Esophagus muscularis mucosa (tissue), 4 donors: ENCODE results near the gene GYPC. TPM values are rescaled to one million over a fixed set of nuclear protein-coding genes. Genes with fewer than 3 reads are reported as not detected.
A peak's percentile ranks its signal among the peaks of the same experiment; 100 is the strongest.

Source experiments
- DNase-seq: peaks from one replicate; pipeline ENCODE4 v3.0.0-alpha.2; 2017; ENCODE audit errors: extremely low spot score
- H3K27ac ChIP-seq, 4 donors: fragments of 200-600 bp; sonication (generic); replicated peaks in 1 of 4; 1 replicate in 3 of 4; 2 replicates in 1 of 4; pipeline ENCODE4 v1.5.1; 2016 to 2019; ENCODE audit warnings: mild to moderate bottlenecking in 1 of 4
- H3K27me3 ChIP-seq, 4 donors: fragments of 200-600 bp; sonication (generic); one replicate each; pipeline versions ENCODE4 v1.5.1 to v1.6.0; 2016 to 2019
- H3K36me3 ChIP-seq, 4 donors: fragments of 200-600 bp; sonication (generic); one replicate each; pipeline ENCODE4 v1.5.1; 2016 to 2019
- H3K4me1 ChIP-seq, 4 donors: fragments of 200-600 bp; sonication (generic); one replicate each; pipeline ENCODE4 v1.5.1; 2016 to 2019
- H3K4me3 ChIP-seq, 4 donors: fragments of 200-600 bp; sonication (generic); 1 replicate in 2 of 4; 2 replicates in 2 of 4; pipeline ENCODE4 v1.5.1; 2016 to 2019; ENCODE audit warnings: mild to moderate bottlenecking in 4 of 4, moderate library complexity in 1 of 4
- H3K9me3 ChIP-seq, 4 donors: fragments of 200-600 bp; sonication (generic); 1 replicate in 3 of 4; 2 replicates in 1 of 4; pipeline ENCODE4 v1.5.1; 2016 to 2019
- EP300 ChIP-seq: sonication (generic); formaldehyde crosslinking; IDR thresholded peaks from one replicate; pipeline ENCODE4 v1.6.1; 2017; ENCODE audit warnings: antibody characterized with exemption
- POLR2A ChIP-seq: fragments of 450-650 bp; IDR thresholded peaks from one replicate; pipeline ENCODE4 v1.6.1; 2017; ENCODE audit warnings: antibody characterized with exemption, moderate library complexity, mild to moderate bottlenecking, low read depth
- POLR2AphosphoS5 ChIP-seq, 2 donors: sonication (generic); formaldehyde crosslinking; IDR thresholded peaks; one replicate each; pipeline ENCODE4 v1.6.1; 2017; ENCODE audit warnings: antibody characterized with exemption in 2 of 2
- WGBS: methylation state at CpG from one replicate; pipeline ENCODE4 v1.1.5; 2018; 5-methylcytosine and 5-hydroxymethylcytosine counted together
- intact Hi-C: fragments of 100-400 bp; cut with DNase I; formaldehyde crosslinking; loops from one replicate; pipeline ENCODE4 v1.15.1; 2023
- total RNA-seq, 4 donors: library from RNA; depleted of rRNA; stranded (reverse); fragments of >200 nt; gene quantifications; one replicate each; pipeline versions ENCODE4 v1.1.0 to v1.2.1, GENCODE V29; 2016
- TF ChIP-seq, protein P1 (sequence below), 3 experiments: fragments of 200-600 bp in 2 of 3; fragments of 450-650 bp in 1 of 3; sonication (generic) in 2 of 3; IDR thresholded peaks; one replicate each; pipeline ENCODE4 v1.5.1; 2017 to 2019; ENCODE audit warnings: antibody characterized with exemption in 3 of 3, mild to moderate bottlenecking in 2 of 3, moderate library complexity in 1 of 3

GYPC gene, protein sequence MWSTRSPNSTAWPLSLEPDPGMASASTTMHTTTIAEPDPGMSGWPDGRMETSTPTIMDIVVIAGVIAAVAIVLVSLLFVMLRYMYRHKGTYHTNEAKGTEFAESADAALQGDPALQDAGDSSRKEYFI
- 100 to 1,000 TPM; 119 to 197 (median 167) TPM for total RNA-seq

DNA sequence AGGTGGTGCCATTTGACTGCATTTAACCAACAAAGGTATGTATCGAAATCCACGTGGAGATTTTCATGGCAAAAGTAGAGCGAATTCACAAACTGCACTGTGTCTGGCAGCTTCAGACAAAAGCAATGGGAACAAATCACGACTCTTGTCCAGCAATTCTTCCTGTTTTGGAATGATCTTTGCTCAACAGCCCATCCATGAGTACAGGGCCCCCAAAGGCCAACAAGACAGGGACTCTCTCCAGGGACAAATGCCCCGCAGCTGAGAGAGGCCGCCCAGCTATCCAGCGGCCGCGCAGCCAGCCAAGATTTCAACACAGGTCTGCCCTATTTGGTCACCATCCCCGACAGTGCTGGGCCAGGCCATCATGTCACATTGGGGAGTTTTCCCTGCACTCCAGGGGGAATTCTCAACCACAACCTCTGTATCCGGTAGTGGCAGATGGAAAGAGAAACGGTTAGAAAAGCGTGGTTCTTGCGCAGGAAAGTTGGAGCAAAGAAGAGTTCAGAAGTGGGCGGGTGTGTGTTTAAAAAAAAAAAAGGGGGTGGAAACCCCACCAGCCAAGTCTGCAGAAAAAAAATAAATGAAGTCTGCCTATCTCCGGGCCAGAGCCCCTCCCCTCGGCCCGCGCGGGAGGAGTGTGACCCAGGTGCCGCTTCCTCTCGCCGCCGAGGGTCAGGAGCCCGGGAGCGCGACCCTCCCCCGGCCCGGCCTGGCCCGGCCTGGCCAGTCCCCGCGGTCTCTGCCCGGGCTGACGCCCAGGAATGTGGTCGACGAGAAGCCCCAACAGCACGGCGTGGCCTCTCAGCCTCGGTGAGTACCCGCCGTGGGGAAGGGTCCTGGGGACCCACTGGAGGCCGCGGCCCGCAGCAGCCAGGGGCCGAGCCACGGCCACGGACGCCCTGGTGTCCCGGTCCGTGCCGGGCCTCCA lies at the start of gene GYPC:
TSS of gene GYPC (plus strand) at position 659 of the 931 bp plus-strand sequence. CDS start at position 765, 106 bp downstream.
- Histone ChIP-seq H3K27ac (peak within 1 kb of the TSS; percentile 94 to 99 (median 96)), H3K9me3 (no peaks in the 10 kb centered on the region), H3K4me1 (peaks cover 53 to 59% (median 54%) of the 10 kb centered on the region in 4 donors), H3K4me3 (peak within 1 kb of the TSS; percentile 69 to 90 (median 79)), H3K36me3 (peaks cover 0 to 9% (median 3%) of the 10 kb centered on the region in 4 donors), H3K27me3 (no peaks in the 10 kb centered on the region)
- TF ChIP-seq POLR2A, result no peak
- TF ChIP-seq EP300, result no peak
- peak; percentile 76 to 85 for TF ChIP-seq POLR2AphosphoS5 (IDR thresholded peaks at IDR 0.05)
- TF ChIP-seq, protein P1, sequence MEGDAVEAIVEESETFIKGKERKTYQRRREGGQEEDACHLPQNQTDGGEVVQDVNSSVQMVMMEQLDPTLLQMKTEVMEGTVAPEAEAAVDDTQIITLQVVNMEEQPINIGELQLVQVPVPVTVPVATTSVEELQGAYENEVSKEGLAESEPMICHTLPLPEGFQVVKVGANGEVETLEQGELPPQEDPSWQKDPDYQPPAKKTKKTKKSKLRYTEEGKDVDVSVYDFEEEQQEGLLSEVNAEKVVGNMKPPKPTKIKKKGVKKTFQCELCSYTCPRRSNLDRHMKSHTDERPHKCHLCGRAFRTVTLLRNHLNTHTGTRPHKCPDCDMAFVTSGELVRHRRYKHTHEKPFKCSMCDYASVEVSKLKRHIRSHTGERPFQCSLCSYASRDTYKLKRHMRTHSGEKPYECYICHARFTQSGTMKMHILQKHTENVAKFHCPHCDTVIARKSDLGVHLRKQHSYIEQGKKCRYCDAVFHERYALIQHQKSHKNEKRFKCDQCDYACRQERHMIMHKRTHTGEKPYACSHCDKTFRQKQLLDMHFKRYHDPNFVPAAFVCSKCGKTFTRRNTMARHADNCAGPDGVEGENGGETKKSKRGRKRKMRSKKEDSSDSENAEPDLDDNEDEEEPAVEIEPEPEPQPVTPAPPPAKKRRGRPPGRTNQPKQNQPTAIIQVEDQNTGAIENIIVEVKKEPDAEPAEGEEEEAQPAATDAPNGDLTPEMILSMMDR (IDR thresholded peaks at IDR 0.05), result no peak
- 5% methylated on average over 30 of the region's 51 CpGs for WGBS
- no peak for DNase-seq
- intact Hi-C loops, result loop anchor here (10.0 kb wide), 1 partner anchor 119 kb away; no protein-coding TSS in a partner anchor

DNA sequence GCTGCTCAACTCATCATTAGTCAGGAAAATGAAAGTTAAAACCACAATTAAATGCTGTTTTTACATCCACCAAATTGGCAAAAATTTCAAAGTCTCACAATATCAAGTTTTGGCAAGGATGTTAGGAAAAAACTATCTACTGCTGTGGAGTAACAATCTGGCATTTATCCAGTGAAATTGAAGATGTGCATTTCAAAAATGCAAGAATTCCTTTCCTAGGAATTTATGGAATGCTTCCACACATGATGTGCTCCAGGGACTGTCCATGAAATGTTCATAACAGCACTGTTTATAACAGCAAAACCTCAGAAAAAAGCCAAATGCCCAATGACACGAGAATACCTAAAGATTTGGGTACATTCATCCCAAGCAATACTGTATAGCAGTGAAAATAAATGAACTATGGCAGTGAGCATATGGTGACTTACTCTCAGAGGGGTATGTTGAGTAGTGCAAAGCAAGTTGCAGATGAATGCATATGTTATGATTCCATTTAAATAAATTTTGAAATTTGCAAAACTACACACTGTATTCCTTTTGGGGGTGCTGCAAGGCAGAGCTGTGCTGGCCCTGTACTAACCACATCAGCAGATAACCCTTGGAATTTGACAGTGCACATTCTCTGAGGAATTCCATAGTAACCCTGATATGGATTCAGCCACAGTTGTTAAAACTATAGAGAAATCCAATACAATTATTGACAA lies 41.3 kb upstream of the GYPC start:
- WGBS, result 55% methylated on average over 1 of the region's 1 CpG
- Histone ChIP-seq H3K4me3 (no peak overlapping the region), H3K9me3 (peaks cover 0 to 3% (median 0%) of the 10 kb centered on the region in 4 donors), H3K4me1 (peaks cover 0 to 13% (median 8%) of the 10 kb centered on the region in 4 donors), H3K27ac (no peak overlapping the region), H3K36me3 (no peaks in the 10 kb centered on the region), H3K27me3 (no peaks in the 10 kb centered on the region)
- DNase-seq, result no peak
- no peak for TF ChIP-seq EP300
- peak in 1 of 2 donors; percentile 14 for TF ChIP-seq POLR2AphosphoS5 (IDR thresholded peaks at IDR 0.05)
- intact Hi-C loops, result no loop called here

DNA sequence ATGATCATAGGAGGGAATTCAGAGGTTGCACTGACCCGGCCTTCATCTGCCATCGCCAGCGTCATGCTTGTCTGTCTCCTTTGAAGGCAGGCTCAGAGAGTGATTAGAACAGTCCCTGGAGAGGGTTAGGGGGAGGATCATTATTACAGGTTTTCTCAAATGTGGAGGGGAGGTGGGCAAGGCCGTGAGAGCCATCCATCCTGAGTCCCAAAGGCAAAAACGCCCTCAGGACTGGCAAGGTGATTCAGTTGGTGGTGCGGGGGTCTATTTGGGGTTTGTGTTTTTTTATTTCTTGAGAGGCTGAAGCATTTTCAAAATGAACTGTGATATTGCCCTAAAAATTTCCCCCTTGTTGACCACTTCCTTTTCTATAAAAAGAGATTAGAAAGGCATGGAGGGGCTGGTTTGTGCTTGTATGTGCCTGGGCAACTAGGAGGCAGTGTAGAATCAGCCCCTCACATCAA lies 39.3 kb upstream of the GYPC start:
- TF ChIP-seq EP300, result no peak
- TF ChIP-seq POLR2AphosphoS5 (IDR thresholded peaks at IDR 0.05), result no peak
- TF ChIP-seq POLR2A, result no peak
- TF ChIP-seq, protein P1 (IDR thresholded peaks at IDR 0.05), result no peak
- Histone ChIP-seq H3K27me3 (no peaks in the 10 kb centered on the region), H3K4me3 (no peak overlapping the region), H3K4me1 (peaks cover 0 to 13% (median 8%) of the 10 kb centered on the region in 4 donors), H3K36me3 (no peaks in the 10 kb centered on the region), H3K9me3 (no peaks in the 10 kb centered on the region), H3K27ac (no peak overlapping the region)
- no peak for DNase-seq
- WGBS, result 81% methylated on average over 6 of the region's 6 CpGs
- intact Hi-C loops, result no loop called here

DNA sequence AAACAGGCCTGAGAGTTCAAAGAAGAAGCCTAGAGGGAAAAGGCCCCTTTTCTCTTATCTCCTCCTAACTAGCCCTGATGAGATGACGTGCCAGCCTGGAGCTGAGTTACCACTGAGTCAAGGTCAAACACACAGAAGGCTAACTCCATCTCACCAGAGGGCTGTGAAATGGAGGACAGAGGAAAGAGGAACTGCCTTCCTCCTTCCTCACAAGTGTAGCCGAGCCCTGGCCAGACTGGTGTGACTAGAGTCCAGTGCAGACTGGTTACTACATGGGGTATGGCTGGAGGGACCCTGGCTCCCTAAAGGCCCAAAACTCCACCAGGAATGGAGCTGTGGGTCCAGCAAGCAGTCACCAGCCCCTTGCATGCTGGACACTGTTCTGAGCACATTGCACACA lies 35.7 kb upstream of the GYPC start:
- 96% methylated on average over 2 of the region's 2 CpGs for WGBS
- intact Hi-C loops, result no loop called here

More for the DNA sequence above, 35.7 kb upstream of the GYPC start:
- no peak overlapping the region for H3K27ac ChIP-seq
- TF ChIP-seq POLR2AphosphoS5 (IDR thresholded peaks at IDR 0.05) (no peak), POLR2A (no peak), EP300 (no peak)
- TF ChIP-seq, protein P1 (IDR thresholded peaks at IDR 0.05), result no peak
- H3K4me1 ChIP-seq, result no peaks in the 10 kb centered on the region
- no peak for DNase-seq
- no peaks in the 10 kb centered on the region for H3K36me3 ChIP-seq
- no peaks in the 10 kb centered on the region for H3K9me3 ChIP-seq
- H3K4me3 ChIP-seq, result no peak overlapping the region
- H3K27me3 ChIP-seq, result no peaks in the 10 kb centered on the region
